NOMO-1 (cell line): ENCODE data around the gene FREY1.

Experiments
- DNase-seq, 2 experiments: peaks; one replicate each; lab custom pipeline; 2025; ENCODE audit not compliant: unreplicated experiment in 2 of 2; lab: John Stamatoyannopoulos, UW

The FREY1 gene

DNA sequence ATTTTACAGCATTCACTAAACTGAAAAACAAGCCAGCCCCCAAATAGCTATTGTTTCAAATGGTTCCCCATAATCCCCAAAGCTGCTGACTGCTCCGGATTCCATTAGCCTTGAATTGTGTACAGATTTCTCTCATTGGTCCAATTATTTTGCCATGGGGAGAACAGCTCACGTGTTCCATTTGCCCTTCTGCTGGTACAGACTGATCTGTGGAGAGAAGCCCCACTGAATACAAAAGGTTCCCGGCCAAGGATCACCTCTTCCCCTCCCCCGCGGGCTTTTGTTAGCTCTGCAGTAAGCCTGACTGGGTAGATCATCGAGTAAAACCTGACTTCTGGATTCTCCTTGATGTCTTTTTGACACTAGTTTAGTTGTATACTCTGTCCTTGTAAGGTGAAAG is 30.7 kb downstream of the FREY1 start:
- DNase-seq, result no peak

DNA sequence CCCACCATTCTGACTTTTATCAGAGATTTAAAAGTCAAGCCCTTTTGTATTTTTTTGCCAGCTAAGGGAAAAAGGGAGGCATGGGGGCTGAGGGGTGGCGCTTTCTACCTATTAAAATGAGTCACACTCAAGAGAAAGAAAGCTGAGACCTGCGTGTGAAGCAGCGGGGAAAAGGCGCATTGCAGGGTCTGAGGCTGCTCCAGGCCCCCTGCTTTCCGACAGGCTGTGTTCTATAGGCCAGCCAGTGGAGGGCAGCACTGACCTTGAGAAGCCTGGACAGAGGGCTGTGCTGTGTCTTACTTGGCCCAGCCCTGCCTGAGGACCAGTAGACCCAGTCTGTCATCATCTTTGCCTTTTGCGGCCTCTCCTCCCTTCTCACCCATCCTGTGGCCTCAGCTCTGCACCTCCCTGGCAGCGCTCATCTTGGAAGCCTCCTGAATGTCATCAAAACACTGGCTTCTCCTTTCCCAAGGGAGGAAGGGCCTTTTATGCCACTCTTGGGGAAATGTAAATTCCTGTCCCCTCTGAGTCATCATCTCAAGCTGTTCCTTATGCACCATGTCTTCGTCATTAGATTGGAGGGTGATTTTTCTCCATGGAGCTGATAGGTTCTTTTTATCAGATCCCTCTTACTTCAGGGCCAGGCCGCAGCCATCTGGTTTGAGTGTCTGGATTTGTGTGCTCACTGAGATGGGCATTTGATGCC is 34.3 kb downstream of the FREY1 start:
- DNase-seq, result peak in 1 of 2 experiments; percentile 26

- no peak for DNase-seq
These were observed 35.4 kb downstream of the FREY1 start for GRCh38 chr11:45871638-45872037.

- no peak for DNase-seq
These were observed 36.4 kb downstream of the FREY1 start for GRCh38 chr11:45870706-45871105.

GRCh38 chr11:45869551-45869950 is 37.5 kb downstream of the FREY1 start:
- no peak for DNase-seq

- no peak for DNase-seq
These were observed 43.0 kb downstream of the FREY1 start for GRCh38 chr11:45864041-45864440.

DNA sequence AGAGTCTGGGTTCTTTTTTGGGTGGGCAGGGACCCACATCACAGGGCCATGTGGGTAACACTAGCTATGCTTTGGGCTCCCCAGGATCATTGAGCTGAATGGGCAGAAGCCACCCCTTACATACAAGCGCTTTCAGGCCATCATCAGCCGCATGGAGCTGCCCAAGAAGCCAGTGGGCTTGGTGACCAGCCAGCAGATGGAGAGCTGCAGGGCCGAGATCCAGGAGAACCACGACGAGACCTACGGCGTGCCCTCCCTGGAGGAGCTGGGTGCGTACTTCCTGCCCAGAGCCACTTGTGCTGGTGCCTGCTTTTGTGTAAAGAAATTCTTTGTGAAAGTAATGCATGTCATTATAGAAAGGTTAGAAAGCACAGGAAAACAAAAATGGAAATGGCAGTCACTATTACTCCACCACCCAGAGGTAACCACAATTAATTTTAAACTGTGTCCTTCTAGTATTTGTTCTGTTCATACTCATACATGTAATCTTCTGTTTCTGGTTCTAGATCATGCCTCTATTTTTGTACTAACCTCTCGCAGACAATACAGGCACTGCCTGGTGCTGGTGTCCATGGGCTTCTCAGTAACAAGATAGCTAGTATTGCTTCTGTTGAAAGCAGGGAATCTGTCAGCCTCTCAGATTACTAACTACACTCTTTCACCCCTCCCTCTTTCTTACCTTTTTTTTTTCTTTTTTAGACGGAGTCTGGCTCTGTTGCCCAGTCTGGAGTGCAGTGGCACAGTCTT is 46.1 kb downstream of the FREY1 start:
- DNase-seq, result no peak

DNA sequence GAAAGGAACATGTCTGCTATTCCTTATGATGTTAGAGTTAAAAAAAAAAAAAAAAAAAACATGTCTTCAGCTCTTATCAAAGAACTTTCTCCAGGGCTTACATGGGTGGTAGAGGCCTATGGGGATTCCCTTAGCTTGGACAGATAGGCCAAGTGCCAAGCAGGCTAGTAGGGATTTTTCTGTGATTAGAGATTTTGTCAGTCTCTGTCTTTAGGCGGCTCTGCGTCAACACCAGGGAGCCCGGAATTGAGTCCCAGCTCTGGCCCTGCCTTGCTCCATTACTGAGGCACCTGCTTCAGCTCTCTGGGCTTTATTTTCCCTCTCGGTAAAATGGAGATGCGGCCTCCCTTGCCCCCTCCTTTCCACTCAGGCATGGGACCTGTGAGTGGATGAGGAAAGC is 46.7 kb downstream of the FREY1 start:
- DNase-seq, result no peak

DNA sequence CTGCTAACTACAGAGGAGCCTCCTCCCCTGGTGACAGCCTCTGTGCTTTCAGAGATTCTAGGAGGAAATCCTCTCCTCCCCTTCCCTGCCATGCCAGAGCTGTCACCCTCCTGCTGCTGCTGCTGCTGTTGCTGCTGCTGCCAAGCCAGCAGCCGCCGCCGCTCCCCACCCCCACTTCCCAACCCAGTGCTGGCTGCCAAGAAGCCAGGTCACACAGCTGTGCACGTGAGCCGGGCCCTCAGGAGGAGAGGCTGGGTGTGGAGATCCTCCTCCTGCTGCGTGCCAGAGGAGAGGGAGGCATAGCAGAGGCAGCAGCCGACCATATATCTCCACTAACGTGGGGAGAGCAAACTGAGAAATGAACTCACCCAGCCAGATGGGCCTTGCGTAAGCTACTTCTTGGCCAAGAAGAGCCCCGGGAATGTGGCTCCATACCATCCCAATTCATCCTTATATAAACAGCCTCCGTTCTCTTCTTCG is 47.4 kb downstream of the FREY1 start:
- DNase-seq, result no peak

DNA sequence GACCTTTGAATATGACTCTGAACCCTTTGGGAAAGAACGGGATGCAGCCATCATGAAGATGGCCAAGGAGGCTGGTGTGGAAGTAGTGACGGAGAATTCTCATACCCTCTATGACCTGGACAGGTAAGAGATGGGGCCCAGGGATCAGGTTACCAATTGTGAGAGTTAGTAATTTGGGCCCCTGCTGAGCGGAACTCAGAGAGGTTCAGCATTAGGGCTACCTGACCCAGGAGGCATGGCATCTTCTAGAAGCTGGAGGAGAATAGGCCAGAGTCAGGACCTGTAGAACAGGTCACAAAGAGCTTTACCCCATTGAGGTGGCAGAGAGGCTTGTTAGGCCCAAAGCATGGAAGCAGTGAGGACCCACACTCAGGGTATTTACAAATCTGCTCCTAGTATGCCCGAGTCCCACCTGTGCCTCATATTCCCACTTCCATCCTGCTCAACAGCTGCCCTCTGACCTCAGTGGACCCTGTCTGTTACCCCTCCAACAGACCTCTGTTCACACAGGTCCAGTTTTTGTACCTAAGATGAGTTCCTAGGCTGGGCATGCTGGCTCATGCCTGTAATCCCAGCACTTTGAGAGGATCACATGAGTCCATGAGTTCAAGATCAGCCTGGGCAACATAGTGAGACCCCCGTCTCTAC is 48.2 kb downstream of the FREY1 start:
- no peak for DNase-seq

DNA sequence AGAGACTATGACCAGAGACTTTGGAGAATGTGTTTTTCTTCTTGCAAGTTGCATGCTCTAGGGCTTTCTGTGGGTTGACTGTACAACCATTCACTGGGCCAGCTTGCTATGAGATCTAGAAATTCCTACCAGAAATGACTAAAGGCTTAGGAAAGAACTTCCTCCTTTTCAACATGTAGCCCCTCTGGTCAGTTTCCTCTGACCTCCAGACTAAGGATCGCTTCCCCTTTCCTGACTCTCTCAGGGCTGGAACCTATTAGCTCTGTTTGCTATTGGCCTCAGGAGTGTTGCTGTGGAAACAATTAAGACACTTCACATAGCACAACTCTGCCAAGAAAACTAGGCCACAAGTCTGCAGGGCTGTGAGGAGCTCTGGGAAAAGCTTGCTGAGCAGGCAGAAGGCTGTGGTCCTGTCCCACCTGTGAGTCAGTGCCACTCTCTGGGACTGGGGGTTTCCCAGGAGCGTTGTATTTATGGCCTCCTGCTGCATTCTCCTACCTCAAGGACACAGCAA is 49.1 kb downstream of the FREY1 start:
- DNase-seq, result peak; percentile 74 to 95
